Peyer's patch (tissue), 4 donors: Measurements from ENCODE around the gene C10orf71. TPM values are rescaled to one million over a fixed set of nuclear protein-coding genes. Genes with fewer than 3 reads are reported as not detected.
A peak's percentile ranks its signal among the peaks of the same experiment; 100 is the strongest.

Source experiments
- DNase-seq, 3 donors: peaks; one replicate each; pipeline ENCODE4 v3.0.0-alpha.2; 2017 to 2019
- H3K27ac ChIP-seq, 4 donors: fragments of 200-600 bp; sonication (generic); one replicate each; pipeline ENCODE4 v1.5.1; 2016 to 2019
- H3K27me3 ChIP-seq, 2 donors: fragments of 200-600 bp; sonication (generic); one replicate each; pipeline ENCODE4 v1.5.1; 2019
- H3K36me3 ChIP-seq, 3 donors: fragments of 200-600 bp; sonication (generic); one replicate each; pipeline ENCODE4 v1.5.1; 2016 to 2019
- H3K4me1 ChIP-seq, 4 donors: fragments of 200-600 bp; sonication (generic); one replicate each; pipeline ENCODE4 v1.5.1; 2016 to 2019
- H3K4me3 ChIP-seq, 4 donors: fragments of 200-600 bp; sonication (generic); 1 replicate in 3 of 4; 2 replicates in 1 of 4; pipeline ENCODE4 v1.5.1; 2016 to 2019; ENCODE audit warnings: mild to moderate bottlenecking in 1 of 4
- H3K9me3 ChIP-seq, 4 donors: fragments of 200-600 bp; sonication (generic); one replicate each; pipeline ENCODE4 v1.5.1; 2016 to 2019; ENCODE audit warnings: mild to moderate bottlenecking in 1 of 4
- POLR2A ChIP-seq, 2 donors: fragments of 450-650 bp; IDR thresholded peaks; one replicate each; pipeline ENCODE4 v1.5.1; 2017; ENCODE audit warnings: antibody characterized with exemption in 2 of 2, mild to moderate bottlenecking in 2 of 2, moderate library complexity in 2 of 2
- total RNA-seq, 4 donors: library from RNA; depleted of rRNA; stranded (reverse); fragments of >200 nt; gene quantifications; one replicate each; pipeline ENCODE4 v1.1.0, GENCODE V29; 2016
- TF ChIP-seq, protein P1 (sequence below), 6 experiments: fragments of 450-650 bp in 4 of 6; fragments of 200-600 bp in 2 of 6; sonication (generic) in 1 of 6; IDR thresholded peaks; one replicate each; pipeline ENCODE4 v1.5.1; 2017 to 2019; ENCODE audit warnings: antibody characterized with exemption in 6 of 6, mild to moderate bottlenecking in 3 of 6, moderate library complexity in 1 of 6

Gene C10orf71
- total RNA-seq, 4 donors from 2014 or later, result not detected

DNA sequence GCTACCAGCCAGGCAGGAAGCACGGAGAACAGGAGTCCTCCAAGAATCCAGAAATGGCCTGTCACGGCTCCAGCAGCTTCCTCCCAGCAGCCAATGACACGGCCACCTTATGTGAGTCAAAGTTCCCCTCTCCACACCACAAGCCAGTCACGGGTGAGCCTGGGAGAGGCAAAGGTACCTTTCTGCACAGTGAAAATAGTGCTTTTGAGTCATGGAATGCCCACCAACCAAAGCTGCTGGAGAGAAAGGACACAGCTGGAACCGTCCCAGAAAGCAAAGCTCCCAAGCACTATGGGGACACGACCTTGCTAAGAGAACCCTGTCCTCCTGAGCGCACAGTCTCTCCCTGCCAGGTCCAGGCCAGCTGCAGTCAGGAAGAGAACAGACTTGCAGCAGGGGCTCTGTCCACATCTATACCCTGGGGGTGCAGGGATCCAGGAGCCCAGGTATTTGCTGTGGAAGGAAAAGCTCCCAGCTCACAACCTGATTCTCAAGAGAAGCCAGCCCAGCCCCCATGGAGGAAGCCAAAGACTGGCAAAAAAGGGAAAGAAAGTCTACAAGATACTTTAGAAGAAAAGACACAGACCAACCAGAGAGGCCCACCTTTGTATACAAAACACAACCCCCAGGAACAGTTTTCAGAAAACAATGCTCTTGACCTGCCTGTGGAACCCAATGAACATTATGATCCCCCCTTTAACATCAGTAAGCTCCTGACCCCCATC lies 24.4 kb downstream of the C10orf71 start:
- no peaks in the 10 kb centered on the region for H3K4me1 ChIP-seq
- no peaks in the 10 kb centered on the region for H3K36me3 ChIP-seq
- no peak overlapping the region for H3K4me3 ChIP-seq
- TF ChIP-seq, protein P1, sequence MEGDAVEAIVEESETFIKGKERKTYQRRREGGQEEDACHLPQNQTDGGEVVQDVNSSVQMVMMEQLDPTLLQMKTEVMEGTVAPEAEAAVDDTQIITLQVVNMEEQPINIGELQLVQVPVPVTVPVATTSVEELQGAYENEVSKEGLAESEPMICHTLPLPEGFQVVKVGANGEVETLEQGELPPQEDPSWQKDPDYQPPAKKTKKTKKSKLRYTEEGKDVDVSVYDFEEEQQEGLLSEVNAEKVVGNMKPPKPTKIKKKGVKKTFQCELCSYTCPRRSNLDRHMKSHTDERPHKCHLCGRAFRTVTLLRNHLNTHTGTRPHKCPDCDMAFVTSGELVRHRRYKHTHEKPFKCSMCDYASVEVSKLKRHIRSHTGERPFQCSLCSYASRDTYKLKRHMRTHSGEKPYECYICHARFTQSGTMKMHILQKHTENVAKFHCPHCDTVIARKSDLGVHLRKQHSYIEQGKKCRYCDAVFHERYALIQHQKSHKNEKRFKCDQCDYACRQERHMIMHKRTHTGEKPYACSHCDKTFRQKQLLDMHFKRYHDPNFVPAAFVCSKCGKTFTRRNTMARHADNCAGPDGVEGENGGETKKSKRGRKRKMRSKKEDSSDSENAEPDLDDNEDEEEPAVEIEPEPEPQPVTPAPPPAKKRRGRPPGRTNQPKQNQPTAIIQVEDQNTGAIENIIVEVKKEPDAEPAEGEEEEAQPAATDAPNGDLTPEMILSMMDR (IDR thresholded peaks at IDR 0.05), result no peak
- no peak for TF ChIP-seq POLR2A (IDR thresholded peaks at IDR 0.05)
- DNase-seq, result no peak
- no peaks in the 10 kb centered on the region for H3K9me3 ChIP-seq
- no peak overlapping the region for H3K27ac ChIP-seq
- H3K27me3 ChIP-seq, result no peaks in the 10 kb centered on the region

DNA sequence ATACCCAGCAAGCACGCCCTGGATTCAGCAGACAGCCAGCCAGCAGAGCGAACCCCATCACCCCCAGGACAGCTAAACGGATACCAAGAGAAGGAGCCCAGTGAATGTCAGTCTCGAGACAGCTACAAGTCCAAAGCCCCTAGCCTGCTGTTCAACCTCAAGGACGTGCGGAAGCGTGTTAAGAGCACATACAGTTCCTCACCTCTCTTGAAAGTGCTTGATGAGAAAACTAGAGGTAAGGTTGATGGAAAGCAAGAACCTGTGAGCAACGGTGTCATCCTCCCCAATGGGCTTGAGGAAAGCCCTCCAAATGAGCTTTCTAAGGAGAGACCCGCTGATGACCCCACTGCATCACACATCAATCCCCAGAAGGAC lies 24.9 kb downstream of the C10orf71 start:
- H3K4me1 ChIP-seq, result no peaks in the 10 kb centered on the region
- H3K9me3 ChIP-seq, result no peaks in the 10 kb centered on the region
- TF ChIP-seq, protein P1 (IDR thresholded peaks at IDR 0.05), result no peak
- TF ChIP-seq POLR2A (IDR thresholded peaks at IDR 0.05), result no peak
- no peaks in the 10 kb centered on the region for H3K36me3 ChIP-seq
- H3K27me3 ChIP-seq, result no peaks in the 10 kb centered on the region
- no peak overlapping the region for H3K4me3 ChIP-seq
- no peak for DNase-seq
- H3K27ac ChIP-seq, result no peak overlapping the region

DNA sequence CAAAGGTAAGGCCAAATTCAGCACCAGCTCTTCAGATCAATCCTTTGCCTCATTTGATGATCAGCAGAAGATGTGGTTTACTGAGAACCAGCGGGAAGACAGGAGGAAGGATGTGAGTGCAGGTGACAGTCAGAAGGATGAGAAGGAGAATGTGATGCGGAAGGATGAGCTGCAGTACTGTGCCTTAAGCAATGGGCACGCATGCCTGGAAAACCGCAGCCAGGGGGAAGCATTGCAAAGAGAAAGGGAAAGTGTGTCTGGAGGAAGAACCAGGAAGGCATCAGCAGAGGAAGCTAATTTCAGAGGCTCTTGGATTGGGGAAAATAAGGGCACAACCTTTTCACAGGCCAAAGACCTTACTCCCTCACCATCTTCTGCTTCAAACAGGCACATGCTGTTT lies 25.7 kb downstream of the C10orf71 start:
- Histone ChIP-seq H3K27ac (no peak overlapping the region), H3K4me1 (no peaks in the 10 kb centered on the region), H3K9me3 (no peaks in the 10 kb centered on the region), H3K4me3 (no peak overlapping the region), H3K27me3 (no peaks in the 10 kb centered on the region), H3K36me3 (no peaks in the 10 kb centered on the region)
- TF ChIP-seq, protein P1 (IDR thresholded peaks at IDR 0.05), result no peak
- TF ChIP-seq POLR2A (IDR thresholded peaks at IDR 0.05), result no peak
- DNase-seq, result peak in 1 of 3 donors; percentile 7

DNA sequence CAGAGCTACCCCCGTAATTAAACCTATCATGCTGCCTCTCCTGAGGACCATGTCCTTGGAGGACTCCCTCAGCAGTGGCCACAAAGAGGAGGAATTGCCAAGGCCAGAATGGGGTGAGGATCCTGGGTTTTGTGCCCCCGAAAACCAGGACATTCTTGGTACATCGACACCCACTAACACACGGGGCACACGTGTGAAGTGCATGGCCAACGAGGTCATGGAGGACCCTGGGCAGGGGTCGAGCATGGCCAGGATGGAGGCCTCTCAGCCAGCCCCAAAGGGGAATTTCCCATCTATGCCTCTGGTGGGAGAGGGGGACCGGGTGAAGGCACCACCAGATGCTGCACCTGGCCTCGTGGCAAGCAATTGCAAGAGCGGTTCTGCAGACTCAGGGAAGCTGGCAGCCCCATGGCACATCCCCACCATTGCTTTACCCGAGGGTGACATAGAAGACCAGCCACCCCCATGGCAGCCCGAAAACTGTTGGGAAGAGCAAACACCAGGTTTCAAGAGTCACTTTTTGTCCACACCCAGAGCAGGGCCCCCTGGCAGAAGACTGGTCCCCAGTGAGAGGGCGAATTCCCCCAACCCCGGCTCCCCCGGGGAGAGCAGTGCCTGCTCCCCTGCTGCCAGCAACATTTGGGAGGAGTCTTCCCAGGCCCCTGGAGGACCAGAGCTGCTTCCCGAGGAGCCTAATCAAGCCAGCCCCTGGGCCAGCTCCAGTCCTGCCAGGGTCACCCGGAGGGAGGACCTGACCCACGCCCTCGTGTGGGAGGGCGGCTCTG lies 26.4 kb downstream of the C10orf71 start:
- DNase-seq, result peak in 1 of 3 donors; percentile 10
- H3K27me3 ChIP-seq, result no peaks in the 10 kb centered on the region
- H3K4me3 ChIP-seq, result no peak overlapping the region
- H3K27ac ChIP-seq, result no peak overlapping the region
- no peaks in the 10 kb centered on the region for H3K9me3 ChIP-seq
- no peaks in the 10 kb centered on the region for H3K4me1 ChIP-seq
- H3K36me3 ChIP-seq, result no peaks in the 10 kb centered on the region
- TF ChIP-seq, protein P1 (IDR thresholded peaks at IDR 0.05), result no peak
- TF ChIP-seq POLR2A (IDR thresholded peaks at IDR 0.05), result no peak

DNA sequence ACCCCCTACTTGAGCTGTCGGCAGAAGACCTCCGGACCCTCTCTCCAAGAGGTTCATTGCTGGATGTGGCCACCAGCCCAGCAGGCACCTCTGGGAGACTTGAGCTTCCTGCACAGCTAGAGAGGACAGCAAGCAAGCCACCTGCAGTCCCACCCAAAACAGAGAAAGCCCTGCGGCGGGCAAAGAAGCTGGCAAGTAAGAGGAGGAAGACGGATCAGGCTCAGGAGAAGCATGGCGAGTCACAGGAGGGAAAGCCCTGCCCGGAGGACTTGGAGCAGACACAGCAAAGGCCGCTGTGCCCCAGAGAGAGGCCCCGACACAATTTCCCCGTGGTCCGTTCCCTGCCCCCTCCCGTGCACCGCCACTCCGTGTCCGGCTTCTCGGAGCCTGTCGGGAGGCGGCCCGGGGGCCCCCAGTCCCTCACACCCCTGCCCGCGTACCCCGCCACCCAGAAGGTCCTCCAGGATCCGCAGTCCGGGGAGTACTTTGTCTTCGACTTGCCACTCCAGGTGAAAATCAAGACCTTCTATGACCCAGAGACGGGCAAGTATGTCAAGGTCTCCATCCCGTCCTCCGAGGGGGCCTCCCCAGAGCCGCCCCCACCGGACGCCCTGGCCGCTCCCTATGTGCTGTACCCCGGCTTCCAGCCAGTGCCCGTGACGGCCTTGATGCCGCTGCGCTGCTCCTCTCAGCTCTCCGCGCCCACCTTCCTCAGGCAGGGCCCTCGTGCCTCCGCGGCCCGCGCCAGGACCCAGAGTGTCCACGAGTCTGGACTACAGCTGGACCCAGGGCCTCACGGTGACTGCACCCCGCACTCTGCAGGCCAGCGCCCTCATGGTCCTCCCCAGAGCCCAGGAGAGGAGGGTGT lies 27.2 kb downstream of the C10orf71 start:
- Histone ChIP-seq H3K27me3 (no peaks in the 10 kb centered on the region), H3K36me3 (no peaks in the 10 kb centered on the region), H3K4me1 (no peaks in the 10 kb centered on the region), H3K9me3 (no peaks in the 10 kb centered on the region), H3K4me3 (no peak overlapping the region), H3K27ac (no peak overlapping the region)
- DNase-seq, result peak in 1 of 3 donors; percentile 1
- no peak for TF ChIP-seq POLR2A (IDR thresholded peaks at IDR 0.05)
- TF ChIP-seq, protein P1 (IDR thresholded peaks at IDR 0.05), result no peak
